Neural progenitor cell (in vitro differentiated cells): Measurements from ENCODE around the gene NOTCH1. TPM values are rescaled to one million over a fixed set of nuclear protein-coding genes. Genes with fewer than 3 reads are reported as not detected.
A peak's percentile ranks its signal among the peaks of the same experiment; 100 is the strongest.

Experiments used
- DNase-seq: peaks from one replicate; pipeline ENCODE4 v3.0.0-alpha.2; 2016; ENCODE audit warnings: low spot score
- H2AFZ ChIP-seq: fragments of 200-600 bp; sonication (generic); replicated peaks from 2 replicates; pipeline ENCODE4 v1.6.1; 2016; ENCODE audit warnings: antibody characterized with exemption
- H3F3A ChIP-seq: fragments of 200-600 bp; sonication (generic); 2 replicates; pipeline ENCODE4 v1.6.1; 2016; ENCODE audit warnings: antibody characterized with exemption, low read depth
- H3K27ac ChIP-seq: fragments of 200-600 bp; sonication (generic); 2 replicates; pipeline ENCODE4 v1.5.1; 2016; ENCODE audit warnings: mild to moderate bottlenecking
- H3K27me3 ChIP-seq: fragments of 200-600 bp; sonication (generic); 2 replicates; pipeline ENCODE4 v1.6.1; 2016; ENCODE audit warnings: mild to moderate bottlenecking, moderate library complexity
- H3K36me3 ChIP-seq: fragments of 200-600 bp; sonication (generic); 2 replicates; pipeline ENCODE4 v1.5.1; 2016
- H3K4me1 ChIP-seq: fragments of 200-600 bp; sonication (generic); 2 replicates; pipeline ENCODE4 v1.6.1; 2016; ENCODE audit warnings: mixed run types
- H3K4me2 ChIP-seq: fragments of 200-600 bp; sonication (generic); 2 replicates; pipeline ENCODE4 v1.6.1; 2016
- H3K4me3 ChIP-seq: fragments of 200-600 bp; sonication (generic); 2 replicates; pipeline ENCODE4 v1.5.1; 2016
- H3K79me2 ChIP-seq: fragments of 200-600 bp; sonication (generic); 2 replicates; pipeline ENCODE4 v1.6.1; 2016; ENCODE audit warnings: low read depth
- H3K9ac ChIP-seq: fragments of 200-600 bp; sonication (generic); 2 replicates; pipeline ENCODE4 v1.6.1; 2016
- H3K9me3 ChIP-seq: fragments of 200-600 bp; sonication (generic); 2 replicates; pipeline ENCODE4 v1.5.1; 2016; ENCODE audit warnings: low read depth
- H4K20me1 ChIP-seq: fragments of 200-600 bp; sonication (generic); 2 replicates; pipeline ENCODE4 v1.6.1; 2016; ENCODE audit warnings: low read depth
- H3K27ac Mint-ChIP-seq: 3 replicates; pipeline ENCODE4 v1.8.0; 2021; ENCODE audit warnings: mixed read lengths
- H3K27me3 Mint-ChIP-seq: 2 replicates; pipeline ENCODE4 v1.8.0; 2022; ENCODE audit warnings: low read depth, mild to moderate bottlenecking, inconsistent platforms, moderate library complexity, mixed read lengths; ENCODE audit not compliant: insufficient read depth
- H3K36me3 Mint-ChIP-seq: 3 replicates; pipeline ENCODE4 v1.8.0; 2021; ENCODE audit warnings: mixed read lengths
- H3K4me1 Mint-ChIP-seq: 3 replicates; pipeline ENCODE4 v1.8.0; 2021; ENCODE audit warnings: mixed read lengths
- H3K4me3 Mint-ChIP-seq: 3 replicates; pipeline ENCODE4 v1.8.0; 2021; ENCODE audit warnings: mild to moderate bottlenecking, moderate library complexity, mixed read lengths
- H3K9me3 Mint-ChIP-seq: 3 replicates; pipeline ENCODE4 v1.8.0; 2020; ENCODE audit warnings: mixed read lengths
- EZH2 ChIP-seq: fragments of 200-600 bp; sonication (generic); IDR thresholded peaks from 2 replicates; pipeline ENCODE4 v1.6.1; 2017; ENCODE audit warnings: antibody characterized with exemption, mild to moderate bottlenecking, moderate library complexity
- EZH2phosphoT487 ChIP-seq: fragments of 200-600 bp; sonication (generic); IDR thresholded peaks from 2 replicates; pipeline ENCODE4 v1.6.1; 2017; ENCODE audit warnings: antibody characterized with exemption
- total RNA-seq: library from RNA; depleted of rRNA; stranded (reverse); fragments of >200 nt; gene quantifications from 2 replicates; pipeline ENCODE4 v1.2.3, GENCODE V29; 2015; ENCODE audit warnings: low replicate concordance
- TF ChIP-seq, protein P1 (sequence below): fragments of 200-600 bp; sonication (generic); IDR thresholded peaks from 2 replicates; pipeline ENCODE4 v1.5.1; 2017; ENCODE audit warnings: antibody characterized with exemption, mild to moderate bottlenecking

The NOTCH1 gene
- total RNA-seq, 1 donor from 2014 or later = 11.7 TPM

DNA sequence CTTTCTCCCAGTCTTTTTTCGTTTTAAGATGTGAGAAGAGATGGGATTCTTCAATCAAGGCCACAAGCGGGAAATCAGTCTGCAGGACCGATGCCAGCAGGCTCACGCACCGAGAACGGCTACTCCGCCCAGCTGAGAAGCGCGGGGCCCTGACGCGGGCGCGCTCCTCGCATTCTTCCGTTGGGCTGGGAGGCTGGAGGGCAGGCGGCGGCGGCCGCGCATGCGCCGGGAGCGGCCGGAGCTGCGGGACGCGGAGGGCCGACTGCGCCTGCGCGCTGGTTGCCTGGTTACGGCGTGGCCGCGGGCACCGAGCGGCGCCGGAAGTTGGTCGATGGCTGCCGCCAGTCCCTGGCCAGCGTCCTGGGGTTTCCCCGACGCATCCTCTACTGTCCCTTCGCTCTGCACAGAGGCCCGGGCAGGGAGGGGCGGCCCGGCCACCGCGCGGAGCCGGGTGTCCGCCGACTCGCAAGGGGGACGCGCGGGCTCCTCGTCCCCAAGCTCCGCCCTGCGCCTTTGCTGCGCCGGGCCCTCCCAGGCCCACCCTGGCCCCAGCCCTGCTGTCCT lies 62.2 kb downstream of the NOTCH1 start:
- peak overlapping the region; percentile 95 for H3K4me3 Mint-ChIP-seq
- H2AFZ ChIP-seq = peak overlapping the region; percentile 69

DNA sequence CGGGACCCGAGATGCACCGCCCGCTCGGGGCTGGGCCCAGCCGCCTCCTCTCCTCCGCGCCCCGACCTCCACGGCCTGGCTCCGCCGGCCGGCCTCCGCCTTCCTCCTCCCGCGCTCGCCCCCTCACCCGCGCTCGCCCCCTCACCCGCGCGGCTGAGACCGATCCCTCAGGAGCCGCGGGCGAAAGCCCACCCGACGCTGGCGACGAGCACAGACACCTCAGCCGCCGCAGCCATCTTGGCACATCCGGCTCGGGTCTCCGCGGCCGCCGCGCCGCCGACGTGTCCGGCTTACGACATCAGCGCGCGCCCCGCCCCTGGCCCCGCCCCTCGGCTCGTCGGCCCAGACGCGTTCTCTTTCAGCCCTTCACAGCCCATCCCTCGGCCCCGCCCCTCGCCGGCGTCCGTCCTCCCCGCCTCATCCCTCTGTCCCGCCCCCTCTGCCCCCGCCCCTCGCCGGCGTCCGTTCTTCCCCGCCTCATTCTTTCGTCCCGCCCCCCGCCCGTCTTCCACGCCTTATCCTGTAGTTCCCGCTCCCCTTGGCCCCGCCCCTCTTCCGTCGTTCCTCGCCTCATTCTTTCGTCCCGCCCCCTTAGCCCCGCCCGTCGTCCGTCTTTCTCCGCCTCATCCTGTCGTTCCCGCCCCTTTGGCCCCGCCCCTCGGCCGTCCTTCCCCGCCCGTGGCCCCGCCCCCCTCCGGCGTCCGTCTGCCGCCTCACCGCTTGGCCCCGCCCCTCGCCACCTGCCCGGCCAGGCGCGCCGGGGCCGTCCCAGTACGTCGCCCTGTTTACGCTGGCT lies 62.9 kb downstream of the NOTCH1 start, which contains the start of gene SEC16A:
Gene SEC16A, minus strand, starts transcription at position 248 of the 796 bp plus-strand sequence. CDS start 5,425 bp downstream, outside the sequence.
- Mint-ChIP-seq H3K9me3 (no peaks in the 10 kb centered on the region), H3K36me3 (peaks cover 4% of the 10 kb centered on the region), H3K4me3 (peak within 1 kb of the TSS; percentile 95), H3K27ac (peak within 1 kb of the TSS; percentile 39), H3K27me3 (peaks cover 7% of the 10 kb centered on the region), H3K4me1 (peaks cover 37% of the 10 kb centered on the region)
- peak within 1 kb of the TSS; percentile 93 for H3K9ac ChIP-seq
- peaks cover 8% of the 10 kb centered on the region for H3K4me1 ChIP-seq
- H3K79me2 ChIP-seq = peaks cover 57% of the 10 kb centered on the region
- H3K4me2 ChIP-seq = peak within 1 kb of the TSS; percentile 89
- H4K20me1 ChIP-seq = peaks cover 59% of the 10 kb centered on the region
- H3F3A ChIP-seq = peaks cover 10% of the 10 kb centered on the region
- H2AFZ ChIP-seq = peak within 1 kb of the TSS; percentile 69
- H3K27me3 ChIP-seq = no peaks in the 10 kb centered on the region
- H3K9me3 ChIP-seq = no peaks in the 10 kb centered on the region
- H3K36me3 ChIP-seq = no peaks in the 10 kb centered on the region
- H3K4me3 ChIP-seq = peak within 1 kb of the TSS; percentile 94
- DNase-seq = peak; percentile 99
- TF ChIP-seq EZH2phosphoT487 (no peak), EZH2 (no peak)
- TF ChIP-seq, protein P1, sequence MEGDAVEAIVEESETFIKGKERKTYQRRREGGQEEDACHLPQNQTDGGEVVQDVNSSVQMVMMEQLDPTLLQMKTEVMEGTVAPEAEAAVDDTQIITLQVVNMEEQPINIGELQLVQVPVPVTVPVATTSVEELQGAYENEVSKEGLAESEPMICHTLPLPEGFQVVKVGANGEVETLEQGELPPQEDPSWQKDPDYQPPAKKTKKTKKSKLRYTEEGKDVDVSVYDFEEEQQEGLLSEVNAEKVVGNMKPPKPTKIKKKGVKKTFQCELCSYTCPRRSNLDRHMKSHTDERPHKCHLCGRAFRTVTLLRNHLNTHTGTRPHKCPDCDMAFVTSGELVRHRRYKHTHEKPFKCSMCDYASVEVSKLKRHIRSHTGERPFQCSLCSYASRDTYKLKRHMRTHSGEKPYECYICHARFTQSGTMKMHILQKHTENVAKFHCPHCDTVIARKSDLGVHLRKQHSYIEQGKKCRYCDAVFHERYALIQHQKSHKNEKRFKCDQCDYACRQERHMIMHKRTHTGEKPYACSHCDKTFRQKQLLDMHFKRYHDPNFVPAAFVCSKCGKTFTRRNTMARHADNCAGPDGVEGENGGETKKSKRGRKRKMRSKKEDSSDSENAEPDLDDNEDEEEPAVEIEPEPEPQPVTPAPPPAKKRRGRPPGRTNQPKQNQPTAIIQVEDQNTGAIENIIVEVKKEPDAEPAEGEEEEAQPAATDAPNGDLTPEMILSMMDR = no peak
- peak within 1 kb of the TSS; percentile 99 for H3K27ac ChIP-seq

More for the DNA sequence above, 62.2 kb downstream of the NOTCH1 start:
- H3K27ac Mint-ChIP-seq = no peak overlapping the region
- peak overlapping the region; percentile 99 for H3K27ac ChIP-seq
- H3K9me3 Mint-ChIP-seq = no peaks in the 10 kb centered on the region
- TF ChIP-seq EZH2phosphoT487 = no peak
- TF ChIP-seq, protein P1 = no peak
- TF ChIP-seq EZH2 = no peak
- H4K20me1 ChIP-seq = peaks cover 52% of the 10 kb centered on the region
- H3K9ac ChIP-seq = peak overlapping the region; percentile 76
- H3K4me2 ChIP-seq = peak overlapping the region; percentile 89
- H3K79me2 ChIP-seq = peaks cover 50% of the 10 kb centered on the region
- H3F3A ChIP-seq = peaks cover 10% of the 10 kb centered on the region
- peaks cover 8% of the 10 kb centered on the region for H3K4me1 ChIP-seq
- H3K27me3 ChIP-seq = no peaks in the 10 kb centered on the region
- peaks cover 4% of the 10 kb centered on the region for H3K36me3 Mint-ChIP-seq
- peaks cover 39% of the 10 kb centered on the region for H3K4me1 Mint-ChIP-seq
- H3K4me3 ChIP-seq = peak overlapping the region; percentile 69
- H3K27me3 Mint-ChIP-seq = peaks cover 11% of the 10 kb centered on the region
- H3K9me3 ChIP-seq = no peaks in the 10 kb centered on the region
- no peaks in the 10 kb centered on the region for H3K36me3 ChIP-seq
- peak; percentile 98 for DNase-seq

DNA sequence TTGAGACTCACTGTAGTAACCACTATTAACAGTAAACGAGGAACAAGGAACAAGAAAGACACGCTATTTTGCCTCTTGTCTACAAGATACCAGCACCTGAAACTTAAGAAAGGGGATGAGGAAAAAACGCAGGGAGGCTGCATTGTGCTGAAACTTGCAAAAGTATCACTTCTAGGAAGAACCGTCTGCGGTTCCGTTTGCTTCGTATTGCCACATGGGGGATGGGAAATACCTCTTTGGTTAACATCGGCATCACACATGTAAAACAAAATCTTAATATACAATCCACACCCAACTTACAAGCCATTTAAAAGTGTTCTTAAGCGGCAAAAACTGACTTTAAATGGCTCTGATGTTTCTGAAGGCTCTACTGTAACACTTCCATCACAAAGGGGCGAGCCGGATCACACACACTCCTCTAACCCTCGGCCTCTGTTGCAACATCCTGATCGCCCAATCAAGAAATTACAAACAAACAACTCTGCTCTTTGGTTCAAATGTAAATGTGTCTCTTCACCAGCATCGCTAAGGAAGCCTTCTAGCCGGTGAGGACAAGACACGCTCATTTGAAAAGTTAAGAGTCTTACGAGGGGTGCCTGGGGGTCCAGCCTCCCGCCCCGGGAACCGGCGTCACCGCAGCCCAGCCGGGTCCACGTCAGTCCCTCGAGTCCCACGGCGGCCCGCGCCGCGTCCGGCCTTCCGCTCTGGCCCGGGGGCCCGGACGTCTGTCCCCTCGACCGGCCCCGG lies 63.6 kb downstream of the NOTCH1 start:
- no peaks in the 10 kb centered on the region for H3K9me3 Mint-ChIP-seq
- H3K4me1 Mint-ChIP-seq = peaks cover 37% of the 10 kb centered on the region
- H3K4me3 ChIP-seq = peak overlapping the region; percentile 94
- H3K4me3 Mint-ChIP-seq = peak overlapping the region; percentile 94
- no peak overlapping the region for H2AFZ ChIP-seq
- peaks cover 7% of the 10 kb centered on the region for H3K36me3 Mint-ChIP-seq
- H3K4me2 ChIP-seq = peak overlapping the region; percentile 89
- H3K9me3 ChIP-seq = no peaks in the 10 kb centered on the region
- peaks cover 64% of the 10 kb centered on the region for H3K79me2 ChIP-seq
- H4K20me1 ChIP-seq = peaks cover 63% of the 10 kb centered on the region
- H3K27ac Mint-ChIP-seq = peak overlapping the region; percentile 39
- peak; percentile 38 for DNase-seq
- peaks cover 7% of the 10 kb centered on the region for H3K27me3 Mint-ChIP-seq
- peaks cover 10% of the 10 kb centered on the region for H3F3A ChIP-seq
- TF ChIP-seq, protein P1 = no peak
- TF ChIP-seq EZH2phosphoT487 (no peak), EZH2 (no peak)
- H3K4me1 ChIP-seq = peaks cover 8% of the 10 kb centered on the region
- H3K36me3 ChIP-seq = no peaks in the 10 kb centered on the region
- H3K9ac ChIP-seq = peak overlapping the region; percentile 93
- H3K27me3 ChIP-seq = no peaks in the 10 kb centered on the region
- H3K27ac ChIP-seq = peak overlapping the region; percentile 90
